HG03280 (cell line): ENCODE results near the gene RTKN2.
"Not testable (repeated sequence)": the region's sequence is repeated elsewhere in the genome, so short reads cannot be mapped to it uniquely, and the experiment has no call there.

Experiments
- ATAC-seq: cut with Tn5 transposase; IDR thresholded peaks from one replicate; pipeline ENCODE4 v1.9.1; 2021; ENCODE audit warnings: mild to moderate bottlenecking, moderate library complexity; ENCODE audit not compliant: unreplicated experiment

RTKN2 gene, protein sequence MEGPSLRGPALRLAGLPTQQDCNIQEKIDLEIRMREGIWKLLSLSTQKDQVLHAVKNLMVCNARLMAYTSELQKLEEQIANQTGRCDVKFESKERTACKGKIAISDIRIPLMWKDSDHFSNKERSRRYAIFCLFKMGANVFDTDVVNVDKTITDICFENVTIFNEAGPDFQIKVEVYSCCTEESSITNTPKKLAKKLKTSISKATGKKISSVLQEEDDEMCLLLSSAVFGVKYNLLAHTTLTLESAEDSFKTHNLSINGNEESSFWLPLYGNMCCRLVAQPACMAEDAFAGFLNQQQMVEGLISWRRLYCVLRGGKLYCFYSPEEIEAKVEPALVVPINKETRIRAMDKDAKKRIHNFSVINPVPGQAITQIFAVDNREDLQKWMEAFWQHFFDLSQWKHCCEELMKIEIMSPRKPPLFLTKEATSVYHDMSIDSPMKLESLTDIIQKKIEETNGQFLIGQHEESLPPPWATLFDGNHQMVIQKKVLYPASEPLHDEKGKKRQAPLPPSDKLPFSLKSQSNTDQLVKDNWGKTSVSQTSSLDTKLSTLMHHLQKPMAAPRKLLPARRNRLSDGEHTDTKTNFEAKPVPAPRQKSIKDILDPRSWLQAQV

DNA sequence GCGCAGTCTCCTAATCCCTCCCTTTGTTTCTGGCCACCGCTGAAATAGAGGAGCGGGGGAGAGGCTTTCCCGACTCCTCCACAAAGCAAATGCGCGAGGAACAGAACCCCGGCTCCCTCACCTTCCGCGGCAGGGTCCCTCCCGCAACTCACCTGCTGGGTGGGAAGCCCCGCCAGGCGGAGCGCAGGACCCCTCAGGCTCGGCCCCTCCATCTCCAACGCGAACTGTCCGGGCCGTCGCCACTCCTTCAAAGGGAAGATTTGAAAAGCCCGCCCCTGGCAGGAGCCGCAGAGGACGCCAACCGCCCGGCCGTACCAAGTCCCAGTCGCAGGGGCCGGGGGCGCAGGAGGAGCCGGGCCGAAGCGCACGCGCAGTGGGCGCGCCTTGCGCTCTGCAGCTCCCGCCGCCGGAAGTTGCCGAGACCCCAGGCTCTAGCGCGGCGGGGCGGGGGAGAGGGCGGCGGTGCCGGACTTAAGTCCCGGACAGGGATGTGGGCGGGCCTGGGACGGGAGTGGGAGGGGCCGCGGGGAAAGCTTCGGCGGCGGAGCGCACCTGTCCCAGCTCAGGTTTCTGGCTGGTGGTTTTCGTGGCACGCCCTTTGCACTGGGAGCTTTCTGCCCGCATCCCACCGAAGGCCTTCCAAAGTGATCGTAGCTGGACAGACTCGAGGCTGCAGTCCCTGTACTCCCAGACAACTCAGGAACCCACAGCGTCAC, at the start of gene RTKN2:
Gene RTKN2, minus strand, starts transcription at position 446 of the 716 bp plus-strand sequence. Its CDS starts 234 bp downstream, at position 212.
- ATAC-seq, result peak; percentile 69

DNA sequence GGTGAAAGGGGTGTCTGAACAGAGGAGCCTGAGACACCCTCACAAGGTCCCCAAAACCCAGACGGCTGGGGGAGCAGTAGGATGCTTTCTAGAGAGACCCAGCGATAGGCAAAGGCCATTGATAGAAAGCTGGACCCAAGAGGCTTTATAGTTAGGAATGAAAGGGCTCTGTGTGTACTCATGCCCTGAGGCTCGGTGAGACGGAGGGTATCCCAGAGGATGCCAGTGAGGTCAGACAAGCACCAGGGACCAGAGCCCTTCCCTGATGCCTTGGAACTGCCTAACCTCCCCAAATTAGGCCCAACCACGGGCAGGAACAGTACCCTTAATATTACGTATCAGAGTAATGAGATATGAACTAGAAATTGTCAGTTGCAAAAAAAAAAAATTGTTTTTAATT, 48.6 kb upstream of the RTKN2 start:
- no peak for ATAC-seq

DNA sequence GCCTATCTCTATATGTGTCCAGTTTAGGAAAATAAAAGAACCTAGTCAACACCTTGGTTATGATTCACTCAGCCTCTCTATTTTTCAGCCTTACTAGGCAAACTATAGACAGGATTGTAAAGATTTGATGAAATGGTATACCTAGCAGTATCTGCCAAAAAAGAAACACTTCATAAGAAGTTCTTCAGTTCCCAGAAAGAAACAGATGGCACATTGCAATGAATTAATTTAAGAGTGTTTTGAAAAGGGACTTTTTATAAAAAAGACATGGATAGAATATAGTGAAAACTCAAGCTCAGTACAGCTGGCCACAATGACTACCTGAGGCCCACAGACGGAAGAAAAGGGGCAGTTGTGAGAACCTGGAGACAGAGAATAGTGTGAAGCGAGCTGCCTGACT, 40.6 kb upstream of the RTKN2 start:
- no peak for ATAC-seq

DNA sequence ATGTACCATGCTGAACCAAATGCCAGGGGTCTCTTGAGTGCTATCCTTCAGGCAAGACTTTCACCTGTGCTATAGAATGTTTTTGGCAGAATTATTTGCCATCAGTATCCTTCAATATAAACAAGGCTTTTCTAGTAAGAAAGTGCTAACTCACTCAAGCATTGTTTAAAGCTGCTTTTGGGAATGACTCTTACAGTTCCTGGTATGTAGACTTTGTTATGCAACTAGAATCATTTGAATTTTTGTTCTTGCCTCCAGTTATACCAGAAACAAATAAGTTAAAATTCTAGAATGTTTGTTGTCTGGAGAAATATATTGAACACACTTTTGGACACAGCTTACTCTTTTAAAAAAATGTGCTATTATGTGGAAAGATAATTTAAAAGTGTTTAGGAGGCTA, 39.5 kb upstream of the RTKN2 start:
- no peak for ATAC-seq

DNA sequence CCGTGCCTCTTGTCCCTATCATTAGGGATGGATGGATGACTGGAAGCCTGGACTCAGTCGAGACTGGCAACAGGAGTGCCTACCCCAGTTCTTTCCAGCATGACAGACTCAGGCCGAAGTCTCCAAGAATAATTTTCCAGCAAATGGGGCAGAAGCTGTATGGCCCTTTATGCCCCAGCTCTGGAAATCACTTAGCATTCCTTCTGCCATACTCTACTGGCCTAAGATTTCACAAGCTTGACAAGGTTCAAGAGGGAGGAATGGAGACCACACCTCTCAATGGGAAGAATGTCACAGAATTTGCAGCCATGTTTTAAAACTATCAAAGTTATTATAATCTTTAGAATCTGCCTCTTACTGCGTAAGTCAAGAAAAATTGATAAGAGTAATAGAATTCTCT, 39.0 kb upstream of the RTKN2 start:
- ATAC-seq, result no peak

DNA sequence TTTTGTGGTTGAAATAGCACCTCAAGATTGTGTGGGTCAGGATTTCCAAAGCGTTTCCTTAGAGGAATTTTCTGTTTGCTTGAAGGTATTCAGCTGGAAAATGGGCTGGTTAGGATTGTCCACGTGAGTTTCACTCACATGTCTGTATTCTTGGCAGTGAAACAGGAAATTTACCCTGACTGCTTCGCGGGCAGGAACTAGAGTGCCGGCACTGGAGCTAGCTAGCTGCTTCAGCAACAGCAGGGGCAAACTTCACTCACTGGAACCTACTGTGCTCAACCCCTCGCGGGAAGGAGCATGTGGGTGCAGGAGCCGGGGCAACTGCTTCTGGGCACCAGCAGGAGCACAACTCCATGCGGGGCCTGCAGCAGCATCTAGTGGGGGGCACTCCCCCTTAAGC, 38.0 kb upstream of the RTKN2 start:
- ATAC-seq, result no peak

DNA sequence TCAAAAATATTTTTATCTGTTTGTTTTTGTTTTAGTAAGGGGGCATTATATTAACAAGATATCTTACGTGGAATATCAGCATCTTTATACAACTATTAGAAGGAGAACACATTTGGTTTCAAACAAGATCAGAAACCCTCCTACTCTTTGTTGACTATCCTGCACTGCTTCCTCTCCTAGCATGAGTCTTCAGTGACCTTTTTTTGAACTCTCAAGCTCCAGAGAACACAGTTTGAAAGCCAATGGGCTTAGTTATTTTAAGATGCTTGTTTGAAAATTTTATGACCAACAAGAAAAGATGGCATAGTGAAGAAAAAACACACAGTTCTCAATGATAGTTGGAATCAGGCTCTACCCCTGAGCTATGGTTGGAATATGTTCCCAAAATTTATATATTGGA, 37.2 kb upstream of the RTKN2 start:
- ATAC-seq, result no peak

DNA sequence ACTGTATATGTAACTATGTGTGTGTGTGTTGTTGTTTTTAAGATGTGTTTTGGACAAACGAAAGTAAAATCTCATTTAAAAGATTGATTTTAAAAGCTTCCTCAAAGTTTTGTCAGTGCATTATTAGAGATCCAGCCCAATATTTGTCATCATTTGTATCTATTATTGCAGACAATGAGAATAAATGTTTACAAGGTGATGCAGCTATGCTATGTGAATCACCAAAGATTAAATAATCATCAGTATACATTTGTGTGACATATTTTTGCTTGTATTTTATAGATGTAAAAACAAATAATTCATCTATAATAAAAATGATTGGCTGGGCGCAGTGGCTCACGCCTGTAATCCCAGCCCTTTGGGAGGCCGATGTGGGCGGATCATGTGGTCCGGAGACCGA, 35.3 kb upstream of the RTKN2 start:
- no peak for ATAC-seq

DNA sequence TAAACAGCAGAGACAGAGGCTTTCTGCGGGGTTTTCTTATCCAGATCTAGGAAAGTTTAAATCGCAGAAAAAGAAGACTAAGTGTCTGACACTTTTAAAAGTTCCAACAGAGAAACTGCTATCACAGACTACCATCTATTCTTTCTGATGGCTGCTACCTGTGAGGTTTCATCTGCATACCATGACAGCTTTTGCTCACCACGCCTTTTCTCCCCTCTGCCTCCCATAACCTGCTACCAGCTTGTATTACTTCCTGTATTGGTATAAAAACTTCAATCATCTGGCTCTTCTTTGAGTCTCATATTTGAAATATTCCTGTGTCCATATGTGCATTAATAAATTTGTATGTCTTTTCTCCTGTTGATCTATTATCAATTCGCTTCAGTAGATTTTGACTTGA, 34.1 kb upstream of the RTKN2 start:
- ATAC-seq, result no peak

DNA sequence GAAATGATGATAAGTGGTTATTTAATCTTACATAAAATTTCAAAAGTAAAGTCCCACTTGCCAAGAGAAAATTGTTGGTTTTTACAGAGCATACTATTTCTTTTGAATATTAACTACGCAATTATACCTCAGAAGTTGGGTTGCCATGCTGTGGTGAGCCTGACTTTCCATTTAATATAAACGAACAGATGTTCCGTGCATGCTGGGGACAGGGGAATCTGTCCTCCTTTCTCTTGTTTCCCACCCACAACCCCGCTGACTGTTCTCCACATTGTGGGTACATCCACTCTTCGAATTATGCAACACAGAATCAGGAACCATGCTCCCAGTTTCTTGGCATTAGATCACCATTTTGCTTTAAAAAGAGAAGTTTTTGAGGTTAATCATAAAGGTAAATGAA, 29.2 kb upstream of the RTKN2 start:
- no peak for ATAC-seq

DNA sequence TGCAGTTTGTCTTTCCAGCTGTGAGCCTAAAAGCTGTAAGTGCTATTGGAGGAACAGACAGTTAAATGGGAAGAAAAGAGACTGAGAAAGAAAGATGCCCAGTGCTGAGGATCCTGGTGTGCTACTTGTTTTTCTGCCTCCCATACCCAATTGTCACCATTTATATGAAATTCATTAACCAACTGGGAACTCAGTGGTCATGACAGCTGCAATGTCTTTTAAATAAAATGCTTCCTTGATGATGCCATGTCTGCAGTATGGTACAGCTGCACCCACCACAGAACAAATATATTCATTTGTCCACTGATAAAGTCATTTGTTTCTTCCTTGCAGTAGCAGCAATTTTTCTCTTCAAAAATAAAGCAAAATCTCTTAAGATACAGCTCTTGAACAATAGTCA, 15.6 kb upstream of the RTKN2 start:
- no peak for ATAC-seq

DNA sequence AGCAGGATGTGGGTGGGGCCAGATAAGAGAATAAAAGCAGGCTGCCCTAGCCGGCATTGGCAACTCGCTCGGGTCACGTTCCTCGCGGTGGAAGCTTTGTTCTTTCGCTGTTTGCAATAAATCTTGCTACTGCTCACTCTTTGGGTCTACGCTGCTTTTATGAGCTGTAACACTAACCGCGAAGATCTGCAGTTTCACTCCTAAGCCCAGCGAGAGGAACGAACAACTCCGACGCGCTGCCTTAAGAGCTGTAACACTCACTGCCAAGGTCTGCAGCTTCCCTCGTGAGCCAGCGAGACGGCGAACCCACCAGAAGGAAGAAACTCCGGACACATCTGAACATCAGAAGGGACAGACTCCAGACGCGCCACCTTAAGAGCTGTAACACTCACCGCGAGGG, 12.7 kb upstream of the RTKN2 start:
- ATAC-seq, result not testable (repeated sequence)

DNA sequence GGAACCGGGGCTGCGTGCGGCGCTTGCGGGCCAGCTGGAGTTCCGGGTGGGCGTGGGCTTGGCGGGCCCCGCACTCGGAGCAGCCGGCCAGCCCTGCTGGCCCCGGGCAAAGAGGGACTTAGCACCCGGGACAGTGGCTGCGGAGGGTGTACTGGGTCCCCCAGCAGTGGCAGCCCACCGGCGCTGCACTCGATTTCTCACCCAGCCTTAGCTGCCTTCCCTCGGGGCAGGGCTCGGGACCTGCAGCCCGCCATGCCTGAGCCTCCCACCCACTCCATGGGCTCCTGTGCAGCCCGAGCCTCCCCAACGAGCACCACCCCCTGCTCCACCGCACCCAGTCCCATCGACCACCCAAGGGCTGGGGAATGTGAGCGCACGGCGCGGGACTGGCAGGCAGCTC, 11.7 kb upstream of the RTKN2 start:
- ATAC-seq, result not testable (repeated sequence)

DNA sequence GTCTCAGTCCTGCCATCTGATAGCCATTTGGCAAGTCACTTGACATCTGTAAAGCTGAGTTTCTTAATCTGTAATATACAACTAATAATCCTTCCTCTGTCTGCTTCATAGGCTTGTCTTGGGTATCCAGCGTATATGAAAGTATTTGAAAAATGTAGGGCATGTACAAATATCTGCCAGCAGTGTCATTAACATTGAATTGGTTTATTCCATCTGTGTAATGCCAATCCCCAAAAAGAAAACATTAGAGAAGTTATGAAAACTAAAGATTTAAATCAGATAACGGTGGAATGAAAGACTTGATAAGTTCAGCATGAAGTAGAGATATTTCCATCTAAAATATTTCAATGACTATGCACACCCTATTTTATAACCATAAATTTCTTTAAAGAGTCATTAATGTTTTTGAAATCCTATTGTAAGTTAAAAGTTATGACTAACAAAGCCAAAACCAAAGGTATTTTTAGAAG, 9.8 kb upstream of the RTKN2 start:
- no peak for ATAC-seq

DNA sequence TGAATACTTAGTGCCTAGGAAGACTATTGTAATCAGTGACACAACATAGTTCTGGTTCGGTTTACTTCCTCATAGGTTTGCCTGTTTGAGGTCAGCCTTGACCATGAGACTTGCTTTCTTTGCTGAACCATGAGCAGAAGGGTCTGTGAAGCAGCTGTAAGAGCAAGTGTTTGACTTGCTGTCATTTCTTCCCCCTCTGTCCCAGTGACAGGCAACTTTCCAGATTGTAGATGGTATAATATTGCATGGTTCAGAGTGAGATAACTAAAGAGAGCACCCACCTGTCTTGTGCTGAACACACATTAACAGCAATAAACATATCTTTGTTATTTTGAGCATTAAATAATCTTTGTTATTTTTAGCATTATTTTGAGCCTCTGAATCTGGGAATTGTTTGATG, 9.3 kb upstream of the RTKN2 start:
- ATAC-seq, result no peak

DNA sequence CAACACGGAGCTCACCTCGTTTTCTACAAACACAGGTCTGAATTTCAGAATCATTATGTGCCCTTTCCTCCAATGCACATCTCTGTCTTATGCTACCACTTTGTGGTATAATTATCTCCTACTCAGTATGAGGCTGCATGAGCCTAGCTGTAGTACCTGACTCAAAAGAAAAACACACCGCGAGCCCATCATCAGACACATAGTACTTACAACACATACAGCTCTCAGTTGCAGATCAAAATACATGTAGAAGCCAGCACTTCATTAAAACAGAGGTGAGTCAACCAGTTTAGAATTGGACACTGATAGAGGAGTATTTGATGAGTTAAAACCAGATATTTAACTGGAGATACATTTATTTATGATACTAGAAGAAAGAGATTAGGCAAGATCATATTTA, 1.4 kb upstream of the RTKN2 start:
- no peak for ATAC-seq

DNA sequence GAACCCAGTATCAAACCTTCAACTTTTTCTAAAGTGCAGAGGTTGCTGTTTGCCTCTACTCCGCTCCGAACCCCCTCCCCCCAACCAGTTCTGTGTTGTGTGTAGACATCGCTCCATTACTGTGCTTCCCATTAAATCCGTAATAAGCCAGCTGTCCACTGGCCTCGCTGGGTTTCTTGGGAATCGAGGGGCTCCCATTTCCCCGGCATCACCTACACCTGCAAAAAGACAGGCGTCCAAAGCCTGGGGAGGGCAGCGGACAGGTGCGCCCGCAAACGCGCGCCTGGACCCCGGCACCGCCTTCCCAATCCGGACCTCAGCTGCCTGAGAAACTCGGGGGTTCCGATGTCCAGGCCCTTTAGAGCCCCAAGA, 631 bp downstream of the RTKN2 start:
- no peak for ATAC-seq

DNA sequence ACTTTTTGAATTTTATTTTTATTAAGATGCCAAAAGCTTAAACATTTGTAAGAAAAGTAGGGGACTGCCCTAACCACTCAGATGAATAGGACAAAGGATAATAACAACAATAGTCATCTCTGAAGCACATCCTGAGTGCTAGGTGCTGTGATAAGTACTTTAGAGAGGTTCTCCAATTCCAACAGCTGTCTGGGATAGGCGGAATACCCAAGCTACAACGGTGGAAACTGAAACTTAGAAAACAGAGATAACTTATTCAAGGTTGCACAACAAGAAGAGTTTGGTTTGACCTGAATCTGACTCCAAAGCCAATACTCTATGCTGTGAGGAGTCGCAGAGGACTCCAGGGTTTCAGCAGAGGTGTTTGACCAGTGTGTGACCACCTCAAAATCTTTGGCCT, 2.0 kb downstream of the RTKN2 start:
- no peak for ATAC-seq

DNA sequence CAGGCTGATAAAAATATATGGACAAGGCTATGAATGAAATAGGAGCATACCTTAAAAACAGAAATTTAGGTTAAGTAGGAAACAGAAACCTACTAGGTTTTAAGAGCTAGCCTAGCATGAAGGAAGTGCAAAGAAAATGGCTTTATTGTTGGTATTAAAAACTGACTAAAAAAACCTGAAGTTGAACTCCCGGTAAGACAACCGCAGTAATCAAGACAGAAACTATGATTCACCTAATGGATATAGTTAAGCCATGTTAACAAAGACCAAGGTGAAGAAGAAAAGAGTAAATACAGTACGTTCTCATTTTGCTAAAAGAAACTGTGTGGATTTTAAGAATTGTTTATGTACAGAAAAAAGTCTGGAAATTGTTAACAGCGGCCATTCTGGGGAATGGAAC, 2.5 kb downstream of the RTKN2 start:
- ATAC-seq, result no peak

DNA sequence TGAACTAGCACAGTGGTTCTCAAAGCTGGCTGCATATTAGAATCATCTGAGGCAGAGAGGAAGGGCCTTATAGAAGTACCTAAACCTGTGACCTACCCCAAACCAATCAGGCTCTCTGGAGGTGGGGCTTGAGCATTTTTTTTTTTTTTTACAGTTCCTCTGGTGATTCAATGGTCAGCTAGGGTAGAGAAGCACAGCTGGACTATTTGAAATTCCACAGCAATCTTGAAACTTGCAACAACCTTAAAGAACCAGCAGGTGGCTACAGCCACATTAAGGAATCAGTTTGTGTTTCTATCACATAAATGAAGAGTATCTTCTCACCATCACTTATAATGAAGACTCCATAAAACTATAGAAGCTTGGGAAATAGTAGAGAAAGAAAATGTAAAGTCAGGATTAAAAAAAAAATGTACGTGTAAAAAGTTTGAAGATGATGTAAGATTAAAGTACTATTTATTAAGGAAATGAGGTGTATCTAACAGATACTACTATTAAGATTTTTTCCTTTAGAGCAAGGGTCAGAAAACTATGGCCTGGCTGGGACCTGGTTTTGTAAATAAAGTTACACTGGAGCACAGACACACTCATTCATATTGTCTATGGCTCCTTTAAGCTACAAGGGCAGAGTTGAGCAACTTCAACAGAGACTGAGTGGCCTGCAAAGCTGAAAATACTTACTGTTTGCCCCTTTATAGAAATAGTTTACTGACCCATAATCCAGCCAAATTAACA, 3.8 kb downstream of the RTKN2 start:
- no peak for ATAC-seq

DNA sequence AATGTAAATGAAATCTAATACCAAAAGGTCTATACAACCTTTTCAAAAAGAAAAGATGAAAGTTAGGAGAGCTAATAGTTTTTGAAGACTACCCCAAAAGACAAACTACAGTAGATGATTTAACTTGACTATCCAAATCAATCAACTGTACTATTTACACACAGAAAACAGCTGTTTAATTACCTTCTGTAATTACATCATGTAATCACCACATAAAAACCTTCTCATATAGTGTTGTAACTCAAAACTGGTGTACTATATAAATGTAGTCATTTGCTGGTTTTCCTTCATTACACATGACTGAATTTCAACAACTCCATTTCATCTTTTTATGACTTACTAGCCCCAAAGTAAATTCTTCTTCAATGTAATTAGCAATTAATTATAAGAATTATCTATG, 4.5 kb downstream of the RTKN2 start:
- ATAC-seq, result no peak
